ENCODE measurements around the gene NEK1. TPM values are rescaled to one million over a fixed set of nuclear protein-coding genes. Genes with fewer than 3 reads are reported as not detected.
"Not testable (repeated sequence)": the region's sequence is repeated elsewhere in the genome, so short reads cannot be mapped to it uniquely, and the experiment has no call there.

The NEK1 gene
- total RNA-seq, 4 donors from 2014 or later: 66.9 to 100 (median 90.5) TPM

DNA sequence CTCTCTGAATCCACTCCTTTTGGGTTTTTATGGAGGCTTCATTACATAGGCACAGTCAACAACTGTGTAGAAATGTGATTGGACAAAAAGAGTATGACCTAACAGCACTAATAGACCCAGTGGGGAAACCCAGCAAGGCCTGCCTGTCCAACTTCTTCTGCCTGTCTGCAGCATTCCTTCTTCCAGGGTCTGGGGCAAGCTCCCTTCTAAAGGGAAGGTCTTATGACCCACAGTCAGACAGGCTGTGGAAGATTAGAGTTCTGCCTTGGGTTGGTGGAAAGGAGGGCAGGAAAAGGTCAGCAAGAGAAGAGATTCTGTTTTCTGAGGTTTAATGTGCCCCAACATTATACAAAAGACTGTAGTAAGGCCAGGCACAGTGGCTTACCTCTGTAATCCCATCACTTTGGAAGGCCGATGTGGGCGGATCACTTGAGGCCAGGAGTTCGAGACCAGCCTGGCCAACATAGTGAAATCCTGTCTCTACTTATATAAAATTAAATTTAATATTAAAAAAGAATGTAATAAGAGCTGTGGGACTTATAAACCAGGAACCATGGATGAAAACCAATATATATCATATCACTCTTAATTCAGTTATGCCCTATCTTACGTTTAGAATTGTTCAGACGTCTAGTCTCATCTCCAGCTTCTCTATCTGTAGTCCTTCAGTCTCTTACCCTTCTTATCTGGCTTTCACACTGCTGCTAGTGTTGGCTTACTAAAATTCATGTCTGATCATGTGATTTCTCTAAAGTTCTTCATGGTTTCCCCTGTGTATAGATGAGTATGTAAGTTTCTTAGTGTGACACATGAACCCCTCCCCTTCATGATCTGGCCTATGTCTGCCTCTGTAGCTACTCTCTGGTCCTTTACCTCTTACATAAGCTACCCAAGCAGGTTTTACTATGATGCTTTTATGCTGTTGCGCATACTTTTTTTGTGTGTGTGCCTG lies 14.2 kb upstream of the NEK1 start:
- H3K9me3 ChIP-seq: no peaks in the 10 kb centered on the region
- no peak for DNase-seq (ENCODE audit: low spot score in 2 of 2)
- H3K4me1 ChIP-seq: peaks cover 0 to 32% (median 8%) of the 10 kb centered on the region in 4 donors
- no peak overlapping the region for H3K4me3 ChIP-seq
- H3K27me3 ChIP-seq: no peaks in the 10 kb centered on the region
- peaks cover 0 to 9% (median 0%) of the 10 kb centered on the region in 3 donors for H3K36me3 ChIP-seq
- 92 to 94% methylated on average over 6 of the region's 6 CpGs for WGBS, 2 donors
- H3K27ac ChIP-seq: no peak overlapping the region
- TF ChIP-seq EP300 (IDR thresholded peaks at IDR 0.05): no peak
- TF ChIP-seq POLR2A (IDR thresholded peaks at IDR 0.05): no peak
- TF ChIP-seq, protein P1, sequence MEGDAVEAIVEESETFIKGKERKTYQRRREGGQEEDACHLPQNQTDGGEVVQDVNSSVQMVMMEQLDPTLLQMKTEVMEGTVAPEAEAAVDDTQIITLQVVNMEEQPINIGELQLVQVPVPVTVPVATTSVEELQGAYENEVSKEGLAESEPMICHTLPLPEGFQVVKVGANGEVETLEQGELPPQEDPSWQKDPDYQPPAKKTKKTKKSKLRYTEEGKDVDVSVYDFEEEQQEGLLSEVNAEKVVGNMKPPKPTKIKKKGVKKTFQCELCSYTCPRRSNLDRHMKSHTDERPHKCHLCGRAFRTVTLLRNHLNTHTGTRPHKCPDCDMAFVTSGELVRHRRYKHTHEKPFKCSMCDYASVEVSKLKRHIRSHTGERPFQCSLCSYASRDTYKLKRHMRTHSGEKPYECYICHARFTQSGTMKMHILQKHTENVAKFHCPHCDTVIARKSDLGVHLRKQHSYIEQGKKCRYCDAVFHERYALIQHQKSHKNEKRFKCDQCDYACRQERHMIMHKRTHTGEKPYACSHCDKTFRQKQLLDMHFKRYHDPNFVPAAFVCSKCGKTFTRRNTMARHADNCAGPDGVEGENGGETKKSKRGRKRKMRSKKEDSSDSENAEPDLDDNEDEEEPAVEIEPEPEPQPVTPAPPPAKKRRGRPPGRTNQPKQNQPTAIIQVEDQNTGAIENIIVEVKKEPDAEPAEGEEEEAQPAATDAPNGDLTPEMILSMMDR (IDR thresholded peaks at IDR 0.05): no peak

DNA sequence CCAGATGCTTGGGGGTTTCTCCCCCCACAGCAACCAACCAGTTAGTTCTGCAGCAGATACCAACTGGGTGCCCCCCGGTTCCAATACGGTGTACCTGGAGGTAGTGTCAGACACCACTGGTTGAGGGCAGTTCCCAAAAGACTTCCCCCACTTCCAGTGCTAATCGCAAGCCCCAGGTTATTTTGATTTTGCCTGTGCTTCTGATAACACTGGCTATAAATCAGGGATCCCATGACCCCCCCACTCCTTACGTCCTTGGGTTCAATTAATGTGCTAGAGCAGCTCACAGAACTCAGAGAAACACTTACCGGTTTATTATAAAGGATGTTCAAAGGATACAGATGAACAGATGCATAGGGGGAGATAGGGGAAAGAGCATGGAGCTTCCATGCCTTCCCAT lies 13.5 kb upstream of the NEK1 start:
- Histone ChIP-seq H3K9me3 (no peaks in the 10 kb centered on the region), H3K4me1 (peaks cover 0 to 40% (median 11%) of the 10 kb centered on the region in 4 donors), H3K4me3 (no peak overlapping the region), H3K27me3 (no peaks in the 10 kb centered on the region), H3K36me3 (peaks cover 0 to 8% (median 0%) of the 10 kb centered on the region in 3 donors), H3K27ac (no peak overlapping the region)
- DNase-seq (ENCODE audit: low spot score in 2 of 2): no peak
- 88 to 92% methylated on average over 5 of the region's 5 CpGs for WGBS, 2 donors
- TF ChIP-seq, protein P1 (IDR thresholded peaks at IDR 0.05): no peak
- no peak for TF ChIP-seq POLR2A (IDR thresholded peaks at IDR 0.05)

DNA sequence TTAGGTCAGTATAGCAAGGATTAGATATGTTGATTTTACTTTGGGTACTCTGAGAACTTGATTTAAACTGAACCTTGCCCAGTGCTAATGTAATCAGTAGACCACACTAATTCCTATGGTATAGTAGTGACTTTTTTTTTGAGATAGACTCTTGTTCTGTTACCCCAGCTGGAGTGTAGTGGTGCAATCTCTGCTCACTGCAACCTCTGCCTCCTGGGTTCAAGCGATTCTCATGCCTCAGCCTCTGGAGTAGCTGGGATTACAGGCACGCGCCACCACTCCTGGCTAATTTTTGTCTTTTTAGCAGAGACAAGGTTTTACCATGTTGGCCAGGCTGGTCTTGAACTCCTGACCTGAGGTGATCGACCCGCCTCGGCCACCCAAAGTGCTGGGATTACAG lies 11.6 kb upstream of the NEK1 start:
- not testable (repeated sequence) for H3K36me3 ChIP-seq; H3K9me3 ChIP-seq; H3K4me3 ChIP-seq; H3K27me3 ChIP-seq; DNase-seq (ENCODE audit: low spot score in 2 of 2); H3K27ac ChIP-seq
- H3K4me1 ChIP-seq: peaks cover 0 to 41% (median 14%) of the 10 kb centered on the region in 4 donors
- 74 to 95% methylated on average over 6 of the region's 6 CpGs for WGBS, 2 donors

DNA sequence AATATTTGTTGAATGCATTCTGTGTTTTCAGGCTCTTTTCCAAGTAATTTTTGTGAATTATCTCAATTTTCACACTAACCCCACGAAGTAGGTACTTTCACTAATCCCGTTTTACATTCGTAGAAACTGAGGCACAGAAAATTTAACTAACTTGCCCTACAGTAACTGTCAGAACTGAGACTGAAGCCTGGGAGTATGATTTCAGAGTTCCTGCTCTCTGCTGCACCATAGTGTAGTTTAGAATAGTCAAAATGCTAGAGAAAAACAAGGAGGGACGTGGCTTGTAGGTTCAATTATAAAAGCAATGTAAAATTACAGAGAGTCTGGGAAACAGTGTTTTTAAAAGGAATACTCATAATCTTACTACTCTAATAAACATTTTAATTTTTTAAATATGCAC lies 10.2 kb upstream of the NEK1 start:
- H3K9me3 ChIP-seq: no peaks in the 10 kb centered on the region
- no peaks in the 10 kb centered on the region for H3K36me3 ChIP-seq
- H3K4me1 ChIP-seq: peaks cover 0 to 38% (median 14%) of the 10 kb centered on the region in 4 donors
- no peak for TF ChIP-seq EP300 (IDR thresholded peaks at IDR 0.05)
- TF ChIP-seq, protein P1 (IDR thresholded peaks at IDR 0.05): no peak
- TF ChIP-seq POLR2A (IDR thresholded peaks at IDR 0.05): no peak
- H3K27me3 ChIP-seq: no peaks in the 10 kb centered on the region
- peak overlapping the region; percentile 44 to 97 (median 92) for H3K27ac ChIP-seq
- H3K4me3 ChIP-seq: peak overlapping the region in 1 of 4 donors; percentile 84
- no peak for DNase-seq (ENCODE audit: low spot score in 2 of 2)
- WGBS, 2 donors: 34 to 40% methylated on average over 4 of the region's 4 CpGs

DNA sequence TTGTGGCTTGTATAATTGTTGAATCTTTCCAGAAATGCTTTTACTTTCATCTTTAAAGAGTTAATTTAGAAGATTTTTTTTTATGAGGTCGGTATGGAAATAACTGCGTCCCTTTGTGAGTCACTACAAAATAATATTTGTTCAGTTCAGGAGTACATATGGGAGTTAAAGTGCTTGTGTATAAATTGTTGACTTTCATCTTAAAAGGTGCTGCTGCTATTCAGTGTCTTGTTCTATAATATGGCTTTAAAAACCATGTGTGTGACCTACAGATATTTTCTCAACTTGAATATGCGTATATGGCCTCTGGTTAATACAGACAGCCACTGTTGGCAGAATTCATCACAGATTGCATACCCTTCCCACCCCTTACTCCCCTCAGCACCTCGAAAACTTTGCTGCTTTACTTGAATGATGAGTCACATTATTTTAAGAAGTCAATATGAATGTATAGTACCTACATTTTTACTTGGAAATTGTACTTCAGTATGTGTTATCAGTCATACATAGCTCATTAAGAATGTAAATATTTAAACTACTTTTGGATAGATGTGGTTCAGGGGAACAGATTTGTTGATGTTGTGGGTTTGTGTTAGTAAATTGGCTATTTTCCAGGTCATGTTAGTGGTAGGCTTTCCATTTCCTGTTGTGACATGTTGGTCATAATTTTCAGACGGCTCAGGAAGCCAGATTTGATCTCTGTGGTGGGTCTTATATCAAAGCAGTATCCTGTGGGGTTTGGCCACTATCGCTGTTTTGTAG lies 9.5 kb upstream of the NEK1 start:
- TF ChIP-seq, protein P1 (IDR thresholded peaks at IDR 0.05): no peak
- H3K9me3 ChIP-seq: no peaks in the 10 kb centered on the region
- H3K27me3 ChIP-seq: no peaks in the 10 kb centered on the region
- H3K4me1 ChIP-seq: peaks cover 0 to 33% (median 14%) of the 10 kb centered on the region in 4 donors
- peak overlapping the region; percentile 44 to 97 (median 92) for H3K27ac ChIP-seq
- no peaks in the 10 kb centered on the region for H3K36me3 ChIP-seq
- H3K4me3 ChIP-seq: peak overlapping the region; percentile 67 to 88 (median 78)
- no peak for DNase-seq (ENCODE audit: low spot score in 2 of 2)
- 5 to 8% methylated on average over 6 of the region's 6 CpGs for WGBS, 2 donors
